ENCODE measurements around the gene RBM42.
"Not testable (repeated sequence)": the region's sequence is repeated elsewhere in the genome, so short reads cannot be mapped to it uniquely, and the experiment has no call there.

RBM42 gene

GRCh38 chr19:35628565-35629331 is at the start of gene RBM42:
Gene RBM42 (plus strand): TSS chr19:35629036. CDS start chr19:35629154, 118 bp downstream.
- peak; percentile 98 for DNase-seq (ENCODE audit: low spot score)

- DNase-seq (ENCODE audit: low spot score): no peak
These were observed 46.1 kb upstream of the RBM42 start for GRCh38 chr19:35582760-35583159.

DNA sequence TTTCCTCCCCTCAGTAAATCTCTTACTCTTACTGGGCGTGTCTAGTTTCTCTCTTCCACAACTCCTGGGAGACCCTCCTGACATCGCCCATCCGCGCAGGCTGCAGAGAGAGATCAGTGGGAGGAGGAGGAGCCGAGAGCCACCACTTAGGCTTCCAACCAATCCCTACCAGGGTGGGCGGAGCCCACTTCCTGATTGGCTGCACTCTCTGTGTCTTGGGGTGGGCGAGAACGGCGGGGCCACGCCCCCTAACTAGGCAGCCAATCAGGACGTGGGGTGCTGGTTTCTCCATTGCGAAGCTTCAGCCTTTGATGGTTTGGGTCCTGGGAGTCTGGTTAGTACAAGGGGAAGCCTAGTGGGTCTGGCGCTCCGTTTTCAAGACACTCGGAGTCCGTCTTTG is 43.0 kb upstream of the RBM42 start, which contains the start of gene PMIS2:
PMIS2 (plus strand) TSS at position 326 of the 400 bp plus-strand sequence. CDS start 87 bp downstream, outside the sequence.
- no peak for DNase-seq (ENCODE audit: low spot score)

- DNase-seq (ENCODE audit: low spot score): no peak
These were observed 41.5 kb upstream of the RBM42 start for GRCh38 chr19:35587321-35587720.

DNA sequence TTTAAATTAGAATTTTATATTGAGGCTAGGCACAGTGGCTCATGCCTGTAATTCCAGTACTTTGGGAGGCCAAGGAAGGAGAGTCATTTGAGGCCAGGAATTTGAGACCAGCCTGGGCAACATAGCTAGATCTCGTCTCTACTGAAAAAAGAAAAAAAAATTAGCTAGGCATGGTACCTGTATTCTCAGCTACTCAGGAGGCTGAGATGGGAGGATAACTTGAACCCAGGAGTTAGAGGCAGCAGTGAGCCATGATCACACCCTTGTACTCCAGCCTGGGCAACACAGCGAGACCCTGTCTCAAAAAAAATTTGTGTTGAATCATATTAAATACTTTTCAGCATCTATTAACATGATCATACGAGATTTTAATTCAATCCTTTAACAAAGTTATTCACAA is 38.0 kb upstream of the RBM42 start:
- no peak for DNase-seq (ENCODE audit: low spot score)

DNA sequence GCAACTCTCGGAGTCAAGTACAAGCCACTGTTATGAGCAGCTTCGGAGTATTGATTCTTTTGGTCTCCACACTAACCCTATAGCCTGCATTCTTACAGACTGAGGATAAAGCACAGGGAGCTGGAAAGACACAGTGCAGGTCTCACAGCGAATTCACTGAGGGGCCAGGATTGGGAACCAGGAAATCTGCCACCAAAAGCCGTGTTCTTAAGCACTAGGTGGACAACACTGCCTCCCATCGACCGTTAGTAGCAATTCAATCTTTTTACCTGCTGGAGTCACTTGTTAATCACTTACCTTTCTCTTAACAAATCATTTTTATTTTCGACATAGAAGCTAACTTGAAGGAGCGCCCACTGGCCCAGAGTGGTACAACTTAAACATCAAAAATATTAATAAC is 36.6 kb upstream of the RBM42 start:
- DNase-seq (ENCODE audit: low spot score): peak; percentile 29

DNA sequence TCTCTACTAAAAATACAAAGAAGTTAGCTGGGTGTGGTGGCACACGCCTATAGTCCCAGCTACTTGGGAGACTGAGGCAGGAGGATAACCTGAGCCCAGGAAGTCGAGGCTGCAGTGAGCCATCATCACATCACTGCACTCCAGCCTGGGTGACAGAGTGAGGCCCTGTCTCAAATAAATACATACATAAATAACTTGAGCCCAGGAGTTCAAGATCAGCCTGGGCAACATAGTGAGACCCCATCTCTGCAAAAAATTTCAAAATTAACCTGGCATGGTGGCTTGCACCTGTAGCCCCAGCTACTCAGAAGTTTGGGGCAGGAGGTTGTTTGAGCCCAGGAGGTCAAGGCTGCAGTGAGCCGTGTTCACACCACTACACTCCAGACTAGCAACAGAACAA is 33.8 kb upstream of the RBM42 start:
- DNase-seq (ENCODE audit: low spot score): not testable (repeated sequence)

- no peak for DNase-seq (ENCODE audit: low spot score)
These were observed 32.9 kb upstream of the RBM42 start for GRCh38 chr19:35595928-35596327.

DNA sequence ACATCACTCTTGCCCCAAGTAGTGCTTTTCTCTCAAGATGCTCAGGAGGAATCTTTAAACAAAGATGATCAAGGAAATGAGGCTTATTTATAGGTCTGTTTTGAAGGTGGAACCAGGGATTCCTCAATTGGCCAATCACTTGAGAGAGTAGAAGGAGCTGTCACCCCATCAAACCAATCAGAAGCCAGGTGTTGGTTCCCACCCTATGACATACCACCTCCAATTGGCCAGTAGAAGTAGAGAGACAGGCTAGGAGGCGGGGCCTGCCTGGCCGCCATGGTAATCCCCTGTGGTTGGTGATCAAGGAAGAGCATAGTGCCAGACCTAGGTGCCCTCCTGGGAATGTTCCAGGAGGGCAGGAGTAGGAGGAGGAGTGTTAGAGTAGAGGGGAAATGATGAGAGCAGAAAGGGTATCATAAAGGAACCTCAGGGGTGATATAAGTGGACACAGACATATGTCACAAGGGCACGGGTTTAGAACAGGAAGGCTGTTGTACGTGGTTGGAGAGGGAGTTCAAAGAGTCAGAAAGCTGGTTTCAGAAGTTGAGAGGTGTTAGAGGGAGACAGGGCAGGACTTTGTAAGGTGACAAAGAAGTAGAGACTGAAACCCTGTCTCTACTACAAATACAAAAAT is 32.4 kb upstream of the RBM42 start:
- no peak for DNase-seq (ENCODE audit: low spot score)

- no peak for DNase-seq (ENCODE audit: low spot score)
These were observed 26.9 kb upstream of the RBM42 start for GRCh38 chr19:35601971-35602370.

- not testable (repeated sequence) for DNase-seq (ENCODE audit: low spot score)
These were observed 24.4 kb upstream of the RBM42 start for GRCh38 chr19:35604436-35604835.

DNA sequence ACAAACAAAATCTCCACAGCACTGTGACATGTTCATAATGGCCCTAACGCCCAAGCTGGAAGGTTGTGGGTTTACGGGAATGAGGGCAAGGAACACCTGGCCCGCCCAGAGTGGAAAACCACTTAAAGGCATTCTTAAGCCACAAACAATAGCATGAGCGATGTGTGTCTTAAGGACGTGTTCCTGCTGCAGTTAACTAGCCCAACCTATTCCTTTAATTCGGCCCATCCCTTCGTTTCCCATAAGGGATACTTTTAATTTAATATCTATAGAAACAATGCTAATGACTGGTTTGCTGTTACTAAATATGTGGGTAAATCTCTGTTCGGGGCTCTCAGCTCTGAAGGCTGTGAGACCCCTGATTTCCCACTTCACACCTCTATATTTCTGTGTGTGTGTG is 21.7 kb upstream of the RBM42 start:
- DNase-seq (ENCODE audit: low spot score): not testable (repeated sequence)

- no peak for DNase-seq (ENCODE audit: low spot score)
These were observed 21.2 kb upstream of the RBM42 start for GRCh38 chr19:35607661-35608060.

GRCh38 chr19:35608251-35608650 is 20.6 kb upstream of the RBM42 start:
- no peak for DNase-seq (ENCODE audit: low spot score)

GRCh38 chr19:35609851-35610353 is 18.9 kb upstream of the RBM42 start:
- peak; percentile 26 for DNase-seq (ENCODE audit: low spot score)

DNA sequence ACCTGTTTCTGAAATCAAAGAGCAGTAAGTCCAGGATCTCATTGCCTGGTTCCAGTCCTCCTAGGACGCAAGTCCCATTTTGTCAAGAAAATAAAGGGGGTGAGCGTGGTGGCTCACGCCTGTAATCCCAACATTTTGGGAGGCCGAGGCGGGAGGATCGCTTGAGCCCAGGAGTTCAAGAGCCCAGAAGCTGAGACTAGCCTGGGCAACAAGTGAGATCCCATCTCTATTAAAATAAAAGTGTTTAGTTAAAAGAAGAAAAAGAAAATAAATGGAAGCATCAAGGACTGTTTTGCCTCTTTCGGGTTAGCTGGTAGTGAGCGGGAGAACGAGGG is 16.6 kb upstream of the RBM42 start:
- no peak for DNase-seq (ENCODE audit: low spot score)

GRCh38 chr19:35612559-35613321 is 16.1 kb upstream of the RBM42 start, which contains the start of gene HAUS5:
Gene HAUS5 (plus strand): TSS chr19:35612735. CDS start chr19:35612795, 60 bp downstream.
- peak; percentile 95 for DNase-seq (ENCODE audit: low spot score)

- DNase-seq (ENCODE audit: low spot score): no peak
These were observed 15.3 kb upstream of the RBM42 start for GRCh38 chr19:35613574-35613973.

DNA sequence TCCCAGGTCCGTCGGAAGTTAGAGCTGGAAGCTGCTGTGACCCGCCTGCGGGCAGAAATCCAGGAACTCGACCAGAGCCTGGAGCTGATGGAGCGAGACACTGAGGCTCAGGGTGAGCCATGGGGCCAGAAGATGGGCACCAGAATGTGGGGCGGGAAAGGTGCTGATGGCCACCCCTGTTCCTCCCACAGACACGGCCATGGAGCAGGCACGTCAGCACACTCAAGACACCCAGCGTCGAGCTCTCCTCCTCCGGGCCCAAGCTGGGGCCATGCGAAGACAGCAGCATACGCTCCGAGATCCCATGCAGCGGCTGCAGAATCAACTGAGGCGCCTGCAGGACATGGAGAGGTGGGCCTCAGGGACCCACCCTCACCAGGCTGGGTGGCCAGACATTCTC is 13.8 kb upstream of the RBM42 start:
- DNase-seq (ENCODE audit: low spot score): no peak

GRCh38 chr19:35618857-35619256 is 10.0 kb upstream of the RBM42 start:
- DNase-seq (ENCODE audit: low spot score): no peak

DNA sequence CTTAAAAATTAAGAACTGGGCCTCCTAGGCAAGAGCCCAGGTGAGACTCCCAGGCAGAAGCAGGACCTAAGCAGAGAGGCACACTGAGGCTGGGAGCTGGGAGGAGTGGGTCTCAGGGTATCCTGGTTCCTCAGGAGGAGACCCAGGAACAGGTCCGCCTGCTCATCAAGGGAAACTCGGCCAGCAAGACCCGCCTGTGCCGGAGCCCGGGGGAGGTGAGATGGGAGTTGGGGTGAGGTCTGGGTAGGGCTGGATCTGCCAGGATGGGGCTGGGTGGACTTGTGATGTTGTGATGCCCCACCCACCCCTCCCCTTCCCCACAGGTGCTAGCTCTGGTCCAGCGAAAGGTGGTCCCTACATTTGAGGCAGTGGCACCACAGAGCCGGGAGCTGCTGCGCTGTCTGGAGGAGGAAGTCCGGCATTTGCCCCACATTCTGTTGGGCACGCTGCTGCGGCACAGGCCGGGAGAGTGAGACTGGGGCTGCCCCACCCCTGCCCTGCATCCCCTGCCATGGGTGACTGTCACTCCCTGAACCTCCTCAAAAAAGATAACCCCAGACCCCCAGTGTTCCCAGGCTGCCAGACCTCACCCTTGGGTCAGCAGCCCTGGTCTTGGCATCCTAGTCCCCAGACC is 9.4 kb upstream of the RBM42 start:
- no peak for DNase-seq (ENCODE audit: low spot score)

- no peak for DNase-seq (ENCODE audit: low spot score)
These were observed 8.8 kb upstream of the RBM42 start for GRCh38 chr19:35620001-35620400.

All from CD4-positive, alpha-beta T cell treated with Interleukin-2 at 100 ng/mL for 4 hours (primary cell).